GM18951 (cell line): ENCODE measurements around the gene INKA2.

Source experiments
- POLR2A ChIP-seq: IDR thresholded peaks from 4 replicates; pipeline ENCODE4 v1.6.1; 2011; ENCODE audit warnings: mild to moderate bottlenecking; ENCODE audit not compliant: insufficient read length, insufficient read depth; ENCODE audit errors: extremely low read depth
- in situ Hi-C: fragments of 300-500 bp; cut with MboI; formaldehyde crosslinking; loops from one replicate; pipeline ENCODE4 v1.12.0; 2022; ENCODE audit warnings: low sequenced_read_pairs, mixed read lengths, inconsistent platforms; ENCODE audit not compliant: unreplicated experiment

INKA2 gene

DNA sequence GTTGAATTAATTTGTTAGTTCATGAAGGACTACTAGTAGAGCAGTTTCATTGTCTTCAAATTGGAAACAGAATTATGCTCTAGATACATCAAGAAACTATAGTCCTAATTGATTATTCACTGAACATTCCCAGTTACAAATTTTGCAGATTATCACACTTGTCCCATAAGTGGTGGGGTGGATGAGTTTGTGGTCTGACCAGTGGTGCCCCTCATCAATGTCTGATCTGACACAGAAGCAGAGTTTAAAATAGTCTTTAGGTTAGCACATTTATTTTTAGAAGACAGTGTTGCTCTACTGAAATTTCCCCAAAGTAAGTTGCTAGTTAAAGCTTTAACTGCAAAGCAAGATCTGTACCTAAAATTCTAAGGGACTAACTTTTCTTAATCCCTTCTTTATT lies 42.9 kb downstream of the INKA2 start:
- no peak for TF ChIP-seq POLR2A
- in situ Hi-C loops = no loop called here

GRCh38 chr1:111695801-111696200 lies 43.4 kb downstream of the INKA2 start:
- in situ Hi-C loops = no loop called here
- no peak for TF ChIP-seq POLR2A

DNA sequence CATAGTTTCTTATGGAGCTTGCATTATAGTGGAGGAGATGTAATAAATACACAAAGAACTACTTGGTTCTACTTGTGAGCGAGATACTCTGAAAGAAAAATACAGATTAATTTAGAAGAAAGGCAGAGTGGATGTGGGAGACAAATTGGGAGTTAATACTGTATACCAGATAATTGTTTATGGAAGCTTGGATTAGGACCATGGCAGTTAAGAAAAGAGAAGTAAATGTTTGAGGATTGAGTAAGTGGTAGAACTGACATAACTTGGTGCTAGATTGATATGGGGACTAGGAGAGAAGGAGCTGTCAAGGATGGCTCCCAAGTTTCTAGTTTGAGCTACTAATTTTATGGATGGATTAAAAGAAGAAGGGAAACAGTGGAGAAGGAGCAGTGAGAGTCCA lies 47.3 kb downstream of the INKA2 start:
- in situ Hi-C loops = no loop called here
- TF ChIP-seq POLR2A = no peak

GRCh38 chr1:111690306-111690617 lies 48.9 kb downstream of the INKA2 start:
- in situ Hi-C loops = no loop called here
- no peak for TF ChIP-seq POLR2A
